ENCODE measurements around the gene TPCN2.

TPCN2 gene

DNA sequence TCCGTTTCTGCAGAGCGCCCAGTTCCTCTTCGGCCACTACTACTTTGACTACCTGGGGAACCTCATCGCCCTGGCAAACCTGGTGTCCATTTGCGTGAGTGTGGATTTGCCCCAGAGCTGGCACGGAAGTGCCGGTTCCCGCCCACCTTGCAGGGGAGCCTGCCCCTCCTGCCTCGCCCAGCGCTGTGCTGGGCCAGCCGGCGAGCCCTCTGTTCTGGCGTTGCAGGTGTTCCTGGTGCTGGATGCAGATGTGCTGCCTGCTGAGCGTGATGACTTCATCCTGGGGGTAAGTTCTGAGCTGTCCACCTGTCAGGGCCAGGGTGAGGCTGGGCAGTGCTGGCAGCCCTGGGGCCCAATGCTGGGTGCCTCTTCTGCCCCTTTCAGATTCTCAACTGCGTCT, 29.8 kb downstream of the TPCN2 start:
- Histone ChIP-seq H3K36me3 (peaks cover 92% of the 10 kb centered on the region), H3K4me1 (ENCODE audit: control insufficient read depth in 1 of 2, insufficient read depth in 1 of 2, low read depth in 1 of 2, low read length in 1 of 2) (peaks cover 16 to 18% of the 10 kb centered on the region in 2 experiments), H3K9me3 (no peaks in the 10 kb centered on the region), H3K4me3 (ENCODE audit: low read depth in 1 of 2, low read length in 1 of 2) (no peak overlapping the region), H3K27ac (no peak overlapping the region), H3K27me3 (no peaks in the 10 kb centered on the region)
- TF ChIP-seq, protein P1, sequence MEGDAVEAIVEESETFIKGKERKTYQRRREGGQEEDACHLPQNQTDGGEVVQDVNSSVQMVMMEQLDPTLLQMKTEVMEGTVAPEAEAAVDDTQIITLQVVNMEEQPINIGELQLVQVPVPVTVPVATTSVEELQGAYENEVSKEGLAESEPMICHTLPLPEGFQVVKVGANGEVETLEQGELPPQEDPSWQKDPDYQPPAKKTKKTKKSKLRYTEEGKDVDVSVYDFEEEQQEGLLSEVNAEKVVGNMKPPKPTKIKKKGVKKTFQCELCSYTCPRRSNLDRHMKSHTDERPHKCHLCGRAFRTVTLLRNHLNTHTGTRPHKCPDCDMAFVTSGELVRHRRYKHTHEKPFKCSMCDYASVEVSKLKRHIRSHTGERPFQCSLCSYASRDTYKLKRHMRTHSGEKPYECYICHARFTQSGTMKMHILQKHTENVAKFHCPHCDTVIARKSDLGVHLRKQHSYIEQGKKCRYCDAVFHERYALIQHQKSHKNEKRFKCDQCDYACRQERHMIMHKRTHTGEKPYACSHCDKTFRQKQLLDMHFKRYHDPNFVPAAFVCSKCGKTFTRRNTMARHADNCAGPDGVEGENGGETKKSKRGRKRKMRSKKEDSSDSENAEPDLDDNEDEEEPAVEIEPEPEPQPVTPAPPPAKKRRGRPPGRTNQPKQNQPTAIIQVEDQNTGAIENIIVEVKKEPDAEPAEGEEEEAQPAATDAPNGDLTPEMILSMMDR (IDR thresholded peaks at IDR 0.05), result no peak

DNA sequence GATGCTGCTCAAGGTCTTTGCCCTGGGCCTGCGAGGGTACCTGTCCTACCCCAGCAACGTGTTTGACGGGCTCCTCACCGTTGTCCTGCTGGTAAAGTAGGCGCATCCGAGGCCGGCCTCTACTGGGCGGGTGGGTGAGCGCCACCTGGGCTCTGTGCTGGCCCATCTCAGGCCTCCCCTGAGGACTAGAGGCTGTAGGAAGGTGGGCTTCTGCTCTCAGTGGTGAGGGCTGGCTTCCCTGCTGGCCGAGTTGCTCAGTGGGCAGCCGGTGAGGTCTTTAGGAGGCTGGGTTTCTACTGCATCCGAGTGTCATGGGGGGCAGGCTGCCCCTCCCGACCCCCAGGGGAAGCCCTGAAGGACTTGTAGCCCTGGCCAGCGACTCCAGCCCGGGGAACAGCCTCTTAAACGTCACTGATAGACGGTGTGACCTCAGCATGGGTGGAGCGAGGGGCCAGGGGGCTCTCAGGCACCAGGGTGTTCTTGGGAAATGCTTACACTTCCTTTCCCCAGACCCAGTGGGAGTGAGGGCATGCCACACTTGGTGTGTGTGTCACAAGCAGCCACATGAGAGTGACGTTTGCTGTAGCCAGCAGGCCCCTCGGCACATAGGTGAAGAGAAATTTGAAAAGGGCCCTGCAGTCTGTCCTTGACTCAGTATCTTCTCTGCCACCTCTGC, 30.3 kb downstream of the TPCN2 start:
- Histone ChIP-seq H3K4me1 (ENCODE audit: control insufficient read depth in 1 of 2, insufficient read depth in 1 of 2, low read depth in 1 of 2, low read length in 1 of 2) (peaks cover 16 to 18% of the 10 kb centered on the region in 2 experiments), H3K4me3 (ENCODE audit: low read depth in 1 of 2, low read length in 1 of 2) (no peak overlapping the region), H3K9me3 (no peaks in the 10 kb centered on the region), H3K27me3 (no peaks in the 10 kb centered on the region), H3K27ac (no peak overlapping the region), H3K36me3 (peaks cover 92% of the 10 kb centered on the region)
- TF ChIP-seq, protein P1 (IDR thresholded peaks at IDR 0.05), result no peak

DNA sequence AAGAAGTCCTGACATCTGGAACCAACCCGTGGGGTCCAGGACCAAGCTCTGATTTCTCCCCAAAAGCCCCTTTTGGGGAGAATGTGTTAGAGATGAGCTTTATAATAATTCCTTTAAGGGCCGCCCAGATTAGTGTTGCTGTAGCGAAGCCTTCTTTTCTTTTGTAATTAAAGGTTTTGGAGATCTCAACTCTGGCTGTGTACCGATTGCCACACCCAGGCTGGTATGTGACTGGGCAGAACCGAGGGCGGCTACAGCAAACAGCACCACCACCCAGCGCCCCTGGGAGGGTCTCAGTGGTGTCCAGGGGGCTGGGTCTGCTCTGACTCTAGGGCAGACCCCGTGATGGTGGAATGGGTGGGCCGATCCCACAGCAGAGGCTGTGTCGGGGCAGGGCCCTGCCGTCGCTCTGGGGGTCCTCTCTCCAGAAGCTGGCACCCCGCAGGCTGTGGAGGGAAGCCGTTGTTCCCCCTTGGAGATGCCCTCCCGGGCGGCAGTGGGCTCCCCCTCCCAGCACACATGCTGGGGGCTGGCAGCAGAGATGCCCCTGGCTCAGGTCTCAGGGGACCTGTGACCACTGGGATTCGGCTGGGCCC, 31.0 kb downstream of the TPCN2 start:
- Histone ChIP-seq H3K9me3 (no peaks in the 10 kb centered on the region), H3K27ac (peak overlapping the region; percentile 16), H3K36me3 (peaks cover 92% of the 10 kb centered on the region), H3K4me3 (ENCODE audit: low read depth in 1 of 2, low read length in 1 of 2) (no peak overlapping the region), H3K4me1 (ENCODE audit: control insufficient read depth in 1 of 2, insufficient read depth in 1 of 2, low read depth in 1 of 2, low read length in 1 of 2) (peaks cover 16 to 18% of the 10 kb centered on the region in 2 experiments), H3K27me3 (no peaks in the 10 kb centered on the region)
- TF ChIP-seq, protein P1 (IDR thresholded peaks at IDR 0.05), result no peak

DNA sequence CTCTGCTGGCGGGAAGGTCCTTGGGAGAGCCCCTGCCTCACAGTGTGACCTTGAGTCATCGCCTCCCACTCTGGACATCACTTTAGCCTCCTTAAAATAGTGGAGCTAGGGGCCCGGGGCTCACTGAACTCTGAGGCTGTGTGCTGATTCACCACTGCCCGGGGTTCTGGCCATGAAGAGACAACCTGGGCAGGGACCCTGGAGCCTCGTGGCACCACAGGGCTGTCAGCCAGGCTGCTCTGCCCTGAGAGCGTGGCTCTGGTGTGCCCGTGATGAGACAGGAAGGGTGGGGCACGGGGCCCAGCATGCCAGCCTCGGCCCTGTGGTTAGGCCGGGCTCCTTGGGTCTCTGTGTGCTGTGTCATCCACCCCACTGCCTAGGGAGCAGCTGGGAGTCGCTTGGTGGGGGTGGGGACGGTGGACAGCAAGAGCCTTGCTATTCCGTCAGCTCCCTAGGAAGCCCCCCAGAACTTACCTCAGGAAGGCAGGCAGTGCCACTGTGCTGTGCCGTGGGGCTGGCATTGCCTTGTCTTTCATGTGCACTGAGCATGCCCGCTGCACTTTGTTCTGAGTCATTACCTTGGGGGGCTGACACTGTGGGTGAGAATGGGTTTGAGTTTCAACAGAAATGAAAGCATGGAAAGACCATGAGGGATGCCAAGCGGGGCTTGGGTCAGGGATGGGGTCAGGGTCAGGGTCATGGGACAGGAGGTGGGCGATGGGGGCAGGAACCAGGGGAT, 31.7 kb downstream of the TPCN2 start:
- peaks cover 16 to 18% of the 10 kb centered on the region in 2 experiments for H3K4me1 ChIP-seq (ENCODE audit: control insufficient read depth in 1 of 2, insufficient read depth in 1 of 2, low read depth in 1 of 2, low read length in 1 of 2)
- no peak overlapping the region for H3K4me3 ChIP-seq (ENCODE audit: low read depth in 1 of 2, low read length in 1 of 2)
- no peaks in the 10 kb centered on the region for H3K27me3 ChIP-seq
- H3K9me3 ChIP-seq, result no peaks in the 10 kb centered on the region
- TF ChIP-seq, protein P1 (IDR thresholded peaks at IDR 0.05), result no peak
- H3K27ac ChIP-seq, result peak overlapping the region; percentile 16
- H3K36me3 ChIP-seq, result peaks cover 92% of the 10 kb centered on the region

DNA sequence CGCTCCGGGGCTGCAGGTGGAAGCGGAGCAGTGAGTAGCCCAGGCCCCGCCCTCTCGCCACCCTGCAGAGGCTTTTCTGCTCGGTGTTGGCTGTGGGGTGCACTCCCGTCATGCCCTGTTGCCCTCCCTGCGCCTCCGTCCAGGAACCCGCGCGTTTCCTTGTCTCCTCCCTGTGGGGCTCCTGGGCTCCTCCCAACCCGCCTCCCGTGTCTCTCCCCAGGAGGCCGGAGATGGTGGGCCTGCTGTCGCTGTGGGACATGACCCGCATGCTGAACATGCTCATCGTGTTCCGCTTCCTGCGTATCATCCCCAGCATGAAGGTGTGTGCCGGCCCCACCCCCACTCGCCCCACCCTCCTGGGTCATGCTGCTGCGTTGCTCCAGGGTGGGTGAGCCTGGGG, 32.4 kb downstream of the TPCN2 start:
- H3K27ac ChIP-seq, result no peak overlapping the region
- no peak overlapping the region for H3K4me3 ChIP-seq (ENCODE audit: low read depth in 1 of 2, low read length in 1 of 2)
- no peaks in the 10 kb centered on the region for H3K9me3 ChIP-seq
- H3K36me3 ChIP-seq, result peaks cover 92% of the 10 kb centered on the region
- H3K4me1 ChIP-seq (ENCODE audit: control insufficient read depth in 1 of 2, insufficient read depth in 1 of 2, low read depth in 1 of 2, low read length in 1 of 2), result peaks cover 16 to 18% of the 10 kb centered on the region in 2 experiments
- H3K27me3 ChIP-seq, result no peaks in the 10 kb centered on the region
- TF ChIP-seq, protein P1 (IDR thresholded peaks at IDR 0.05), result no peak
